ENCODE data around the gene SRRD. TPM values are rescaled to one million over a fixed set of nuclear protein-coding genes. Genes with fewer than 3 reads are reported as not detected.

Gene SRRD
- total RNA-seq, 4 donors from 2014 or later, result 12.7 to 20.5 (median 15.2) TPM

- Histone ChIP-seq H3K36me3 (peaks cover 15 to 28% (median 19%) of the 10 kb centered on the region in 4 donors), H3K27me3 (no peaks in the 10 kb centered on the region), H3K27ac (replicated peaks in 1 of 4) (no peak overlapping the region), H3K9me3 (no peaks in the 10 kb centered on the region), H3K4me3 (no peak overlapping the region), H3K4me1 (peaks cover 51 to 69% (median 61%) of the 10 kb centered on the region in 4 donors)
- intact Hi-C loops (cut with DNase I), result no loop called here
- no peak for DNase-seq (ENCODE audit: extremely low spot score)
- 71% methylated on average over 6 of the region's 6 CpGs for WGBS
- TF ChIP-seq CTCF (IDR thresholded peaks at IDR 0.05) (no peak), POLR2A (IDR thresholded peaks at IDR 0.05; ENCODE audit: low read depth) (no peak), POLR2AphosphoS5 (IDR thresholded peaks at IDR 0.05) (no peak), EP300 (IDR thresholded peaks at IDR 0.05) (no peak)
Measured at GRCh38 chr22:26481112-26481693, 2.5 kb upstream of the SRRD start.

GRCh38 chr22:26481694-26482093 is 2.0 kb upstream of the SRRD start:
- WGBS, result 64% methylated on average over 4 of the region's 4 CpGs
- intact Hi-C loops (cut with DNase I), result no loop called here
- Histone ChIP-seq H3K4me3 (no peak overlapping the region), H3K9me3 (no peaks in the 10 kb centered on the region), H3K36me3 (peaks cover 10 to 28% (median 14%) of the 10 kb centered on the region in 4 donors), H3K4me1 (peaks cover 51 to 69% (median 61%) of the 10 kb centered on the region in 4 donors), H3K27me3 (no peaks in the 10 kb centered on the region), H3K27ac (replicated peaks in 1 of 4) (no peak overlapping the region)
- no peak for TF ChIP-seq EP300 (IDR thresholded peaks at IDR 0.05)
- no peak for DNase-seq (ENCODE audit: extremely low spot score)

- 55% methylated on average over 5 of the region's 5 CpGs for WGBS
- TF ChIP-seq CTCF (IDR thresholded peaks at IDR 0.05) (no peak), POLR2AphosphoS5 (IDR thresholded peaks at IDR 0.05) (no peak), POLR2A (IDR thresholded peaks at IDR 0.05; ENCODE audit: low read depth) (no peak), EP300 (IDR thresholded peaks at IDR 0.05) (no peak)
- H3K4me1 ChIP-seq, result peaks cover 51 to 69% (median 61%) of the 10 kb centered on the region in 4 donors
- H3K4me3 ChIP-seq, result no peak overlapping the region
- DNase-seq (ENCODE audit: extremely low spot score), result no peak
- H3K36me3 ChIP-seq, result peaks cover 5 to 27% (median 13%) of the 10 kb centered on the region in 4 donors
- H3K9me3 ChIP-seq, result no peaks in the 10 kb centered on the region
- H3K27me3 ChIP-seq, result no peaks in the 10 kb centered on the region
- intact Hi-C loops (cut with DNase I), result no loop called here
- no peak overlapping the region for H3K27ac ChIP-seq (replicated peaks in 1 of 4)
Measured at GRCh38 chr22:26482161-26482560, 1.5 kb upstream of the SRRD start.

- intact Hi-C loops (cut with DNase I), result no loop called here
- peak overlapping the region; percentile 76 to 98 (median 97) for H3K4me3 ChIP-seq
- H3K4me1 ChIP-seq, result peaks cover 51 to 69% (median 61%) of the 10 kb centered on the region in 4 donors
- no peaks in the 10 kb centered on the region for H3K9me3 ChIP-seq
- peaks cover 6 to 27% (median 14%) of the 10 kb centered on the region in 4 donors for H3K36me3 ChIP-seq
- WGBS, result 11% methylated on average over 7 of the region's 7 CpGs
- no peak for TF ChIP-seq POLR2AphosphoS5 (IDR thresholded peaks at IDR 0.05)
- no peak for TF ChIP-seq CTCF (IDR thresholded peaks at IDR 0.05)
- no peak for TF ChIP-seq EP300 (IDR thresholded peaks at IDR 0.05)
- TF ChIP-seq POLR2A (IDR thresholded peaks at IDR 0.05; ENCODE audit: low read depth), result no peak
- peak overlapping the region; percentile 88 to 96 (median 94) for H3K27ac ChIP-seq (replicated peaks in 1 of 4)
- H3K27me3 ChIP-seq, result no peaks in the 10 kb centered on the region
- no peak for DNase-seq (ENCODE audit: extremely low spot score)
Measured at GRCh38 chr22:26483043-26483438, 636 bp upstream of the SRRD start.

- Histone ChIP-seq H3K4me3 (peak overlapping the region; percentile 76 to 98 (median 97)), H3K36me3 (peaks cover 13 to 36% (median 26%) of the 10 kb centered on the region in 4 donors), H3K27ac (replicated peaks in 1 of 4) (peak overlapping the region; percentile 88 to 96 (median 94)), H3K27me3 (no peaks in the 10 kb centered on the region), H3K9me3 (no peaks in the 10 kb centered on the region), H3K4me1 (peaks cover 49 to 62% (median 58%) of the 10 kb centered on the region in 4 donors)
- intact Hi-C loops (cut with DNase I), result loop anchor here (2.0 kb wide), 1 partner anchor 26 kb away; no protein-coding TSS in a partner anchor
- no peak for DNase-seq (ENCODE audit: extremely low spot score)
- WGBS, result 10% methylated on average over 6 of the region's 6 CpGs
- TF ChIP-seq EP300 (IDR thresholded peaks at IDR 0.05), result no peak
- TF ChIP-seq POLR2A (IDR thresholded peaks at IDR 0.05; ENCODE audit: low read depth), result no peak
- no peak for TF ChIP-seq CTCF (IDR thresholded peaks at IDR 0.05)
- no peak for TF ChIP-seq POLR2AphosphoS5 (IDR thresholded peaks at IDR 0.05)
Measured at GRCh38 chr22:26484360-26484706, 656 bp downstream of the SRRD start.
